ENCODE results near the gene PCYT2.
A peak's percentile ranks its signal among the peaks of the same experiment; 100 is the strongest.

Gene PCYT2

GRCh38 chr17:81899514-81900166 is 11.6 kb downstream of the PCYT2 start:
- DNase-seq, result no peak

- no peak for DNase-seq
Observed at GRCh38 chr17:81898885-81899284, 12.3 kb downstream of the PCYT2 start.

- DNase-seq, result no peak
Observed at GRCh38 chr17:81898029-81898866, 13.0 kb downstream of the PCYT2 start.

GRCh38 chr17:81895400-81895799 is 15.8 kb downstream of the PCYT2 start:
- no peak for DNase-seq

- DNase-seq, result no peak
Observed at GRCh38 chr17:81891303-81891552, 20.0 kb downstream of the PCYT2 start.

GRCh38 chr17:81890447-81891302 is 20.5 kb downstream of the PCYT2 start:
- no peak for DNase-seq

- no peak for DNase-seq
Observed at GRCh38 chr17:81889602-81890001, 21.6 kb downstream of the PCYT2 start.

GRCh38 chr17:81888988-81889595 is 22.1 kb downstream of the PCYT2 start:
- no peak for DNase-seq

- no peak for DNase-seq
Observed at GRCh38 chr17:81888105-81888987, 22.9 kb downstream of the PCYT2 start.

GRCh38 chr17:81885869-81886548 is 25.2 kb downstream of the PCYT2 start:
- no peak for DNase-seq

GRCh38 chr17:81885454-81885853 is 25.7 kb downstream of the PCYT2 start:
- DNase-seq, result no peak

- DNase-seq, result no peak
Observed at GRCh38 chr17:81884968-81885367, 26.2 kb downstream of the PCYT2 start.

- DNase-seq, result no peak
Observed at GRCh38 chr17:81884520-81884919, 26.7 kb downstream of the PCYT2 start.

- no peak for DNase-seq
Observed at GRCh38 chr17:81879121-81879520, 32.1 kb downstream of the PCYT2 start.

GRCh38 chr17:81878294-81878693 is 32.9 kb downstream of the PCYT2 start:
- no peak for DNase-seq

GRCh38 chr17:81877569-81877968 is 33.6 kb downstream of the PCYT2 start:
- no peak for DNase-seq

- peak; percentile 92 for DNase-seq
Observed at GRCh38 chr17:81871387-81872230, 39.6 kb downstream of the PCYT2 start.

GRCh38 chr17:81870981-81871386 is 40.2 kb downstream of the PCYT2 start, which contains the start of gene ARHGDIA:
Gene ARHGDIA (minus strand): TSS chr17:81871337. CDS start chr17:81869930, 1,407 bp downstream.
- no peak for DNase-seq

- DNase-seq, result no peak
Observed at GRCh38 chr17:81870131-81870980, 40.8 kb downstream of the PCYT2 start.

Measured in stimulated activated naive CD4-positive, alpha-beta T cell treated with Interleukin-2 at 50 U/mL for 16 hours (primary cell).